Peyer's patch (tissue), 4 donors: ENCODE results near the gene PLEKHA3. TPM values are rescaled to one million over a fixed set of nuclear protein-coding genes. Genes with fewer than 3 reads are reported as not detected.

Experiments
- DNase-seq, 3 donors: peaks; one replicate each; pipeline ENCODE4 v3.0.0-alpha.2; 2017 to 2019
- H3K27ac ChIP-seq, 4 donors: fragments of 200-600 bp; sonication (generic); one replicate each; pipeline ENCODE4 v1.5.1; 2016 to 2019
- H3K27me3 ChIP-seq, 2 donors: fragments of 200-600 bp; sonication (generic); one replicate each; pipeline ENCODE4 v1.5.1; 2019
- H3K36me3 ChIP-seq, 3 donors: fragments of 200-600 bp; sonication (generic); one replicate each; pipeline ENCODE4 v1.5.1; 2016 to 2019
- H3K4me1 ChIP-seq, 4 donors: fragments of 200-600 bp; sonication (generic); one replicate each; pipeline ENCODE4 v1.5.1; 2016 to 2019
- H3K4me3 ChIP-seq, 4 donors: fragments of 200-600 bp; sonication (generic); 1 replicate in 3 of 4; 2 replicates in 1 of 4; pipeline ENCODE4 v1.5.1; 2016 to 2019; ENCODE audit warnings: mild to moderate bottlenecking in 1 of 4
- H3K9me3 ChIP-seq, 4 donors: fragments of 200-600 bp; sonication (generic); one replicate each; pipeline ENCODE4 v1.5.1; 2016 to 2019; ENCODE audit warnings: mild to moderate bottlenecking in 1 of 4
- CTCF ChIP-seq, 6 experiments: fragments of 450-650 bp in 4 of 6; fragments of 200-600 bp in 2 of 6; sonication (generic) in 1 of 6; IDR thresholded peaks; one replicate each; pipeline ENCODE4 v1.5.1; 2017 to 2019; ENCODE audit warnings: antibody characterized with exemption in 6 of 6, mild to moderate bottlenecking in 3 of 6, moderate library complexity in 1 of 6
- POLR2A ChIP-seq, 2 donors: fragments of 450-650 bp; IDR thresholded peaks; one replicate each; pipeline ENCODE4 v1.5.1; 2017; ENCODE audit warnings: antibody characterized with exemption in 2 of 2, mild to moderate bottlenecking in 2 of 2, moderate library complexity in 2 of 2
- total RNA-seq, 4 donors: library from RNA; depleted of rRNA; stranded (reverse); fragments of >200 nt; gene quantifications; one replicate each; pipeline ENCODE4 v1.1.0, GENCODE V29; 2016

Gene PLEKHA3
- total RNA-seq, 4 donors from 2014 or later, result 7.4 to 13.3 (median 8.6) TPM

- Histone ChIP-seq H3K4me1 (peaks cover 0 to 5% (median 0%) of the 10 kb centered on the region in 4 donors), H3K36me3 (peaks cover 0 to 87% (median 0%) of the 10 kb centered on the region in 3 donors), H3K27ac (peak overlapping the region in 1 of 4 donors; percentile 29), H3K4me3 (no peak overlapping the region), H3K9me3 (no peaks in the 10 kb centered on the region), H3K27me3 (no peaks in the 10 kb centered on the region)
- no peak for DNase-seq
- TF ChIP-seq POLR2A (IDR thresholded peaks at IDR 0.05) (no peak), CTCF (IDR thresholded peaks at IDR 0.05) (peak in 1 of 6 experiments; percentile 12)
These were observed 15.8 kb downstream of the PLEKHA3 start for GRCh38 chr2:178496049-178496448.

- H3K4me3 ChIP-seq, result no peak overlapping the region
- no peak overlapping the region for H3K27ac ChIP-seq
- DNase-seq, result no peak
- no peak for TF ChIP-seq POLR2A (IDR thresholded peaks at IDR 0.05)
- no peak for TF ChIP-seq CTCF (IDR thresholded peaks at IDR 0.05)
- H3K27me3 ChIP-seq, result no peaks in the 10 kb centered on the region
- H3K9me3 ChIP-seq, result no peaks in the 10 kb centered on the region
- peaks cover 0 to 96% (median 0%) of the 10 kb centered on the region in 3 donors for H3K36me3 ChIP-seq
- H3K4me1 ChIP-seq, result peaks cover 0 to 5% (median 0%) of the 10 kb centered on the region in 4 donors
These were observed 17.9 kb downstream of the PLEKHA3 start for GRCh38 chr2:178498137-178498536.

DNA sequence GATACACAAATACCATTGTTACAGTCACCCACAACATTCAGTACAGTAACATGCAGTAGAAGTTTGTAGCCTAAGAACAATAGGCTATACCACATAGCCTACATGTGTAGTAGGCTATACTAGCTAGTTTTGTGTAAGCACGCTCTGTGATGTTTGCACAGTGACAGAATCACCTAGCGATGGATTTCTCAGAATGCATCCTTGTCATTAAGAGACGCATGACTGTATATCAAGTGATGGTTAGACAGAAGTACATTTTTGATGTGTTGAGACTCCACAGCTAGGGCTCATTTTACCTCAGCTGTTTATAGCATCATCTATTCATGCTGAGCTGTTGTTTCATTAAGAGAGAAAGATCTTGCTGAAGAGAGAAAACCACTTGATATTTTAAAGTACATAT is 19.4 kb downstream of the PLEKHA3 start:
- H3K4me1 ChIP-seq, result peaks cover 0 to 5% (median 0%) of the 10 kb centered on the region in 4 donors
- H3K36me3 ChIP-seq, result peaks cover 0 to 98% (median 0%) of the 10 kb centered on the region in 3 donors
- no peak overlapping the region for H3K27ac ChIP-seq
- no peak for TF ChIP-seq CTCF (IDR thresholded peaks at IDR 0.05)
- no peak for TF ChIP-seq POLR2A (IDR thresholded peaks at IDR 0.05)
- no peaks in the 10 kb centered on the region for H3K27me3 ChIP-seq
- no peaks in the 10 kb centered on the region for H3K9me3 ChIP-seq
- H3K4me3 ChIP-seq, result no peak overlapping the region
- no peak for DNase-seq

DNA sequence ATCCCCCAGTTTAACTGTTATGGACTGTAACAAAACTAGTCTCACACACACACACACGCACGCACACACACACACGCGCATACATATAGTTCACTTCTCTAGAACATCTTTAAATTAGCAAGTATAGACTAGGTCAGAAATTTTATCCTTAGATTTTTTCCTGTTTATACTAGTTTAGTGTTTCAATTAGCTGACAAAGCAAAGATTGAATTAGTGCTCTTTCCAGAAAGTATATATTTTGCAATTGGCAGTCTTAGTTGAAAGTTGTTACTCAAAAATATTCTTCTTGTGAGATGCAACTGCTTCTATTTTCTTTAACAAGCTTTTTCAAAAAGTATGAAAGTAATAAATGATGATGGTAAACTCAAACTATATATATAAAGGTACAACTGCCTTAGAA is 22.5 kb downstream of the PLEKHA3 start:
- TF ChIP-seq POLR2A (IDR thresholded peaks at IDR 0.05) (no peak), CTCF (IDR thresholded peaks at IDR 0.05) (no peak)
- Histone ChIP-seq H3K36me3 (peaks cover 0 to 74% (median 0%) of the 10 kb centered on the region in 3 donors), H3K4me3 (no peak overlapping the region), H3K27ac (no peak overlapping the region), H3K4me1 (no peaks in the 10 kb centered on the region), H3K27me3 (no peaks in the 10 kb centered on the region), H3K9me3 (no peaks in the 10 kb centered on the region)
- DNase-seq, result no peak

DNA sequence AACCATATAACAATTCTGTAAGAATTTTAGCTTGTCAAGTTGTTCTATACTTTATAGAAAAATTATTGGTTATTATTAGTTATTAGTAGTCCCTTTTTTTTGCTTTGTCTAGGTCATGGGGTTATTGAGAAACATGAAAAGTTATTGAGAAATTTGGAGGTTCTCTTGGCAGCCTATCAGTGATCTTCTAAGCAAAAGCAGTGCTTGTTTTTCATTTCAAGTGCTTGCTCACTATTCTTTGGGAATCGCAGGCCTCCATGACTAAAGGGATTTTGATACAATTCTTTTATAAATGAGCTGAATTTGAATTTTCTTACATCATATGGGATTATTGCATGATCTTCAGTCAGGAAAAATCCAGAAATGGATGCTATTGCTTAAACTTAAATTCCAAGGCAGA is 25.8 kb downstream of the PLEKHA3 start:
- Histone ChIP-seq H3K27ac (no peak overlapping the region), H3K4me1 (peaks cover 0 to 3% (median 0%) of the 10 kb centered on the region in 4 donors), H3K36me3 (peaks cover 0 to 49% (median 0%) of the 10 kb centered on the region in 3 donors), H3K9me3 (no peaks in the 10 kb centered on the region), H3K27me3 (no peaks in the 10 kb centered on the region), H3K4me3 (no peak overlapping the region)
- no peak for TF ChIP-seq POLR2A (IDR thresholded peaks at IDR 0.05)
- TF ChIP-seq CTCF (IDR thresholded peaks at IDR 0.05), result no peak
- no peak for DNase-seq

- Histone ChIP-seq H3K9me3 (no peaks in the 10 kb centered on the region), H3K27ac (no peak overlapping the region), H3K4me1 (peaks cover 0 to 3% (median 0%) of the 10 kb centered on the region in 4 donors), H3K27me3 (no peaks in the 10 kb centered on the region), H3K4me3 (no peak overlapping the region), H3K36me3 (peaks cover 0 to 46% (median 0%) of the 10 kb centered on the region in 3 donors)
- no peak for DNase-seq
- no peak for TF ChIP-seq POLR2A (IDR thresholded peaks at IDR 0.05)
- TF ChIP-seq CTCF (IDR thresholded peaks at IDR 0.05), result no peak
These were observed 26.3 kb downstream of the PLEKHA3 start for GRCh38 chr2:178506524-178506923.
